Upper lobe of left lung (tissue), 6 donors: ENCODE measurements around the gene PRKN. TPM values are rescaled to one million over a fixed set of nuclear protein-coding genes. Genes with fewer than 3 reads are reported as not detected.

Experiments
- ATAC-seq, 2 donors: fragments of 200-7000 bp; cut with Tn5 transposase; one replicate each; pipeline ENCODE4 v1.9.1; 2022; ENCODE audit warnings: mild to moderate bottlenecking in 2 of 2, moderate library complexity in 2 of 2; ENCODE audit not compliant: low FRiP score in 2 of 2
- DNase-seq, 2 donors: peaks; one replicate each; pipeline ENCODE4 v3.0.0-alpha.2; 2019 to 2020
- H3K27ac ChIP-seq, 4 donors: fragments of 200-600 bp; sonication (generic); one replicate each; pipeline ENCODE4 v1.5.1; 2016 to 2019
- H3K27me3 ChIP-seq, 4 donors: fragments of 200-600 bp; sonication (generic); one replicate each; pipeline ENCODE4 v1.5.1; 2017 to 2019
- H3K36me3 ChIP-seq, 4 donors: fragments of 200-600 bp; sonication (generic); one replicate each; pipeline ENCODE4 v1.5.1; 2016 to 2019
- H3K4me1 ChIP-seq, 4 donors: fragments of 200-600 bp; sonication (generic); one replicate each; pipeline ENCODE4 v1.5.1; 2018 to 2019
- H3K4me3 ChIP-seq, 4 donors: fragments of 200-600 bp; sonication (generic); one replicate each; pipeline ENCODE4 v1.5.1; 2017 to 2019; ENCODE audit warnings: mild to moderate bottlenecking in 2 of 4, moderate library complexity in 1 of 4
- H3K9me3 ChIP-seq, 4 donors: fragments of 200-600 bp; sonication (generic); one replicate each; pipeline ENCODE4 v1.5.1; 2018 to 2019
- CTCF ChIP-seq, 6 experiments: fragments of 450-650 bp in 4 of 6; fragments of 200-600 bp in 2 of 6; sonication (generic) in 2 of 6; IDR thresholded peaks; one replicate each; pipeline ENCODE4 v1.5.1; 2016 to 2019; ENCODE audit warnings: antibody characterized with exemption in 6 of 6
- EP300 ChIP-seq, 4 donors: sonication (generic); formaldehyde crosslinking; IDR thresholded peaks; one replicate each; pipeline ENCODE4 v1.5.1; 2017; ENCODE audit warnings: antibody characterized with exemption in 4 of 4, control low read depth in 2 of 4
- POLR2A ChIP-seq, 4 donors: fragments of 450-650 bp; IDR thresholded peaks; one replicate each; pipeline ENCODE4 v1.5.1; 2016 to 2017; ENCODE audit warnings: antibody characterized with exemption in 4 of 4, mild to moderate bottlenecking in 2 of 4
- POLR2AphosphoS5 ChIP-seq, 2 donors: sonication (generic); formaldehyde crosslinking; IDR thresholded peaks; one replicate each; pipeline ENCODE4 v1.5.1; 2017; ENCODE audit warnings: antibody characterized with exemption in 2 of 2
- WGBS, 2 donors: methylation state at CpG; one replicate each; pipeline ENCODE4 v1.1.5; 2017 to 2018; 5-methylcytosine and 5-hydroxymethylcytosine counted together
- total RNA-seq, 6 donors: library from RNA; depleted of rRNA in 4 of 6; stranded (reverse); fragments of >200 nt in 4 of 6; gene quantifications; one replicate each; pipeline versions ENCODE4 v1.1.0 to v1.2.1, GENCODE V29; 2016 to 2021
- donor health status: DM: no; HTN: no; CAD: no; lungs with moderate emphysema.
- donor health status: DM: no; HTN: yes; CAD: no; lungs with severe emphysema.

PRKN gene
- total RNA-seq, 6 donors from 2014 or later: 2.7 to 29.3 (median 5.5) TPM

GRCh38 chr6:162620073-162620472 is 107.5 kb downstream of the PRKN start:
- WGBS, 2 donors: 50 to 63% methylated on average over 2 of the region's 2 CpGs
- H3K36me3 ChIP-seq: no peaks in the 10 kb centered on the region
- no peaks in the 10 kb centered on the region for H3K9me3 ChIP-seq
- no peaks in the 10 kb centered on the region for H3K4me1 ChIP-seq
- no peak for ATAC-seq
- H3K27ac ChIP-seq: no peak overlapping the region
- TF ChIP-seq POLR2A (IDR thresholded peaks at IDR 0.05) (no peak), EP300 (IDR thresholded peaks at IDR 0.05) (no peak), CTCF (IDR thresholded peaks at IDR 0.05) (no peak), POLR2AphosphoS5 (IDR thresholded peaks at IDR 0.05) (no peak)
- no peaks in the 10 kb centered on the region for H3K27me3 ChIP-seq
- H3K4me3 ChIP-seq: no peak overlapping the region
- DNase-seq: no peak

DNA sequence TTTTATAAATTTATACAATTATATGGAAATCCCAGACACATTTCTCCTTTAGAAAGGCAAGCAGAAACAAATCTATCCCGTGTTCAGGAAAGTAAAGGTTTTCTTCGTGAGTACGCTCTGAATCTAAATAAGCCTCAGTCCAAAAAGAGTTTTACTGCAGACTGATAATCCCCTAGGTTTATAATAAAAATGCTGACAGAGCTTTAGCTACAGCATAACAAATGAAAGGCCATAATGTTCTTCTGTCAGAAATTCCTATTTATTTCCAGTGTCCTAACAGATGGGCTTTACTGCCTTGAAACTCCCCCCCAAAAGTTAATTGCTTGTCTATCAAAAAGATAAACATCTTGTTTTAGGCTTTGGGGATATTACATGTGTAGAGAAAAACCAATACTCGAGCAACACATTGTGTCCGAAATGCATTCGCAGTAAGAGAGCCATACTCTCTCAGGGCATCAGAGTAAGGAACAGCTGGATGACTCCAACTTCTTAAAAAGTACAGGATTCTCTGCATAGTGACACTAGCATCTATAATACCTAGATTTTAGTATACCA is 109.0 kb downstream of the PRKN start:
- ATAC-seq (no peak), DNase-seq (no peak)
- no peak for TF ChIP-seq CTCF (IDR thresholded peaks at IDR 0.05)
- no peak for TF ChIP-seq POLR2A (IDR thresholded peaks at IDR 0.05)
- no peak for TF ChIP-seq POLR2AphosphoS5 (IDR thresholded peaks at IDR 0.05)
- TF ChIP-seq EP300 (IDR thresholded peaks at IDR 0.05): no peak
- H3K4me3 ChIP-seq: no peak overlapping the region
- H3K27ac ChIP-seq: no peak overlapping the region
- no peaks in the 10 kb centered on the region for H3K36me3 ChIP-seq
- 87 to 89% methylated on average over 6 of the region's 6 CpGs for WGBS, 2 donors
- no peaks in the 10 kb centered on the region for H3K27me3 ChIP-seq
- no peaks in the 10 kb centered on the region for H3K9me3 ChIP-seq
- H3K4me1 ChIP-seq: no peaks in the 10 kb centered on the region

- Histone ChIP-seq H3K36me3 (no peaks in the 10 kb centered on the region), H3K27me3 (no peaks in the 10 kb centered on the region), H3K4me1 (no peaks in the 10 kb centered on the region), H3K9me3 (no peaks in the 10 kb centered on the region), H3K4me3 (no peak overlapping the region), H3K27ac (no peak overlapping the region)
- WGBS, 2 donors: 66 to 68% methylated on average over 2 of the region's 2 CpGs
- no peak for ATAC-seq
- TF ChIP-seq POLR2AphosphoS5 (IDR thresholded peaks at IDR 0.05): no peak
- TF ChIP-seq CTCF (IDR thresholded peaks at IDR 0.05): no peak
- TF ChIP-seq EP300 (IDR thresholded peaks at IDR 0.05): no peak
- no peak for TF ChIP-seq POLR2A (IDR thresholded peaks at IDR 0.05)
- no peak for DNase-seq
These were observed 112.4 kb downstream of the PRKN start for GRCh38 chr6:162615016-162615705.

- no peaks in the 10 kb centered on the region for H3K4me1 ChIP-seq
- ATAC-seq (no peak), DNase-seq (no peak)
- no peak for TF ChIP-seq POLR2AphosphoS5 (IDR thresholded peaks at IDR 0.05)
- no peak for TF ChIP-seq CTCF (IDR thresholded peaks at IDR 0.05)
- H3K36me3 ChIP-seq: no peaks in the 10 kb centered on the region
- WGBS, 2 donors: 94% methylated on average over 2 of the region's 2 CpGs
- no peak overlapping the region for H3K27ac ChIP-seq
- no peaks in the 10 kb centered on the region for H3K9me3 ChIP-seq
- no peak overlapping the region for H3K4me3 ChIP-seq
- H3K27me3 ChIP-seq: no peaks in the 10 kb centered on the region
These were observed 114.3 kb downstream of the PRKN start for GRCh38 chr6:162613310-162613709.

DNA sequence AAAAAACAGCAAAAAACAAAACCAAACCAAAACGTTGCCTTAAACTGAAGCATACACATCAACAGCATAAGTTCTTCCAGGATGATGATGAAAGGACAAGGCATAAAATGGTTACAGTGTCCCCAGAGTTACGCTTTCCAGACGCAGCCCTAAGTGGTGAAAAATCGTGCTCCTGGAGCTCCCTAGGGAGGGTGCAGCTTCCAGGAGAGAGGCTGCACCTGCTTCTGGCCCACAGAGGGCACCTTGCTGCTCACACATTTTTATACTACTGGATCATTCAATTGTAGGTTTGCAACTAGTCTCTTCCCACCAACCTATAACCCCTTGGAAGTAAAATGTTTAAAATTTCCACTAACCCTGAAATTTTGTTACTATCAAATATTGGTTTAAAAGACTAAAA is 115.0 kb downstream of the PRKN start:
- TF ChIP-seq POLR2AphosphoS5 (IDR thresholded peaks at IDR 0.05): no peak
- TF ChIP-seq EP300 (IDR thresholded peaks at IDR 0.05): no peak
- no peak for TF ChIP-seq POLR2A (IDR thresholded peaks at IDR 0.05)
- TF ChIP-seq CTCF (IDR thresholded peaks at IDR 0.05): no peak
- 72 to 80% methylated on average over 4 of the region's 4 CpGs for whole genome bisulfite sequencing, 2 donors
- DNase-seq (no peak), ATAC-seq (no peak)
- Histone ChIP-seq H3K9me3 (no peaks in the 10 kb centered on the region), H3K4me1 (no peaks in the 10 kb centered on the region), H3K27ac (no peak overlapping the region), H3K36me3 (no peaks in the 10 kb centered on the region), H3K4me3 (no peak overlapping the region), H3K27me3 (no peaks in the 10 kb centered on the region)
